Upper lobe of right lung (tissue), 1 donor: ENCODE data around the gene RREB1. TPM values are rescaled to one million over a fixed set of nuclear protein-coding genes. Genes with fewer than 3 reads are reported as not detected.

Source experiments
- ATAC-seq: fragments of 200-7000 bp; cut with Tn5 transposase; one replicate; pipeline ENCODE4 v1.9.1; 2020; ENCODE audit warnings: mild to moderate bottlenecking, moderate library complexity
- DNase-seq: peaks from one replicate; pipeline ENCODE4 v3.0.0-alpha.2; 2020
- H3K27ac ChIP-seq: fragments of 200-600 bp; one replicate; pipeline ENCODE4 v1.8.0; 2022
- H3K27me3 ChIP-seq: fragments of 200-600 bp; one replicate; pipeline ENCODE4 v1.8.0; 2022; ENCODE audit warnings: mild to moderate bottlenecking
- H3K36me3 ChIP-seq: fragments of 200-600 bp; one replicate; pipeline ENCODE4 v1.8.0; 2022
- H3K4me1 ChIP-seq: fragments of 200-600 bp; one replicate; pipeline ENCODE4 v1.8.0; 2022
- H3K4me3 ChIP-seq: fragments of 200-600 bp; one replicate; pipeline ENCODE4 v1.8.0; 2022; ENCODE audit warnings: mild to moderate bottlenecking
- H3K9me3 ChIP-seq: fragments of 200-600 bp; one replicate; pipeline ENCODE4 v1.8.0; 2022
- intact Hi-C: fragments of 100-400 bp; cut with DNase I; formaldehyde crosslinking; loops from one replicate; pipeline ENCODE4 v1.11.0; 2022
- total RNA-seq: library from RNA; stranded (reverse); fragmentation: NEBNext Ultra II Directional; extraction: Animal tissue kit (Norgen Biotek cat#: 25700); gene quantifications from one replicate; pipeline ENCODE4 v1.2.1, GENCODE V29; 2021
- TF ChIP-seq, protein P1 (sequence below): fragments of 200-600 bp; IDR thresholded peaks from one replicate; pipeline ENCODE4 v1.8.0; 2022; ENCODE audit warnings: antibody characterized with exemption
- donor health status: DM: no; HTN: yes; CAD: no; lungs with severe emphysema.

The RREB1 gene
- total RNA-seq, 1 donor from 2014 or later: 60.2 TPM

DNA sequence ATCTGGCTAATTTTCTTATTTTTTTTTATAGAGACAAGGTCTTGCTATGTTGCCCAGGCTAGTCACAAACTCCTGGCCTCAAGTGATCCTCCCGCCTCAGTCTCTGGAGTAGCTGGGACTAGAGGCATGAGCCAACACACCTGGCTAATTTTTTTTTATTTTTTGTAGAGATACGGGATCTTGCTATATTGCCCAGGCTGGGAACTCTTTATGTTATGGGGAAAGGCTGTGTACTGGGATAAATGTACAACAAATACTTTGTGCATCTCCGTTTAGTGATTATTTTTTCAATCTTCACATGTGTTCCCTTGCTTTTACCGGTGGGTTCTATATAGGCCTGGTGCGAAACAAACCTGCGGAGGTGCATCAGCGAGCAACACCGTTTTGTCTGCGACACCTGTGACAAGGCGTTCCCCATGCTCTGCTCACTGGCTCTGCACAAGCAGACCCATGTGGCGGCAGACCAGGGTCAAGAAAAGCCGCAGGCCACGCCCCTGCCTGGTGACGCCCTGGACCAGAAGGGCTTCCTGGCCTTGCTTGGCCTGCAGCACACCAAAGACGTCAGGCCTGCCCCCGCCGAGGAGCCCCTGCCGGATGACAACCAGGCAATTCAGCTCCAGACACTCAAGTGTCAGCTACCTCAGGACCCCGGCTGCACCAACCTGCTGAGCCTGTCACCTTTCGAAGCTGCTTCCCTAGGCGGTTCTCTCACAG, 121.1 kb downstream of the RREB1 start:
- TF ChIP-seq, protein P1, sequence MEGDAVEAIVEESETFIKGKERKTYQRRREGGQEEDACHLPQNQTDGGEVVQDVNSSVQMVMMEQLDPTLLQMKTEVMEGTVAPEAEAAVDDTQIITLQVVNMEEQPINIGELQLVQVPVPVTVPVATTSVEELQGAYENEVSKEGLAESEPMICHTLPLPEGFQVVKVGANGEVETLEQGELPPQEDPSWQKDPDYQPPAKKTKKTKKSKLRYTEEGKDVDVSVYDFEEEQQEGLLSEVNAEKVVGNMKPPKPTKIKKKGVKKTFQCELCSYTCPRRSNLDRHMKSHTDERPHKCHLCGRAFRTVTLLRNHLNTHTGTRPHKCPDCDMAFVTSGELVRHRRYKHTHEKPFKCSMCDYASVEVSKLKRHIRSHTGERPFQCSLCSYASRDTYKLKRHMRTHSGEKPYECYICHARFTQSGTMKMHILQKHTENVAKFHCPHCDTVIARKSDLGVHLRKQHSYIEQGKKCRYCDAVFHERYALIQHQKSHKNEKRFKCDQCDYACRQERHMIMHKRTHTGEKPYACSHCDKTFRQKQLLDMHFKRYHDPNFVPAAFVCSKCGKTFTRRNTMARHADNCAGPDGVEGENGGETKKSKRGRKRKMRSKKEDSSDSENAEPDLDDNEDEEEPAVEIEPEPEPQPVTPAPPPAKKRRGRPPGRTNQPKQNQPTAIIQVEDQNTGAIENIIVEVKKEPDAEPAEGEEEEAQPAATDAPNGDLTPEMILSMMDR: no peak
- ATAC-seq (peak; percentile 18), DNase-seq (no peak)
- H3K27me3 ChIP-seq: no peaks in the 10 kb centered on the region
- no peaks in the 10 kb centered on the region for H3K9me3 ChIP-seq
- peaks cover 4% of the 10 kb centered on the region for H3K4me1 ChIP-seq
- no peak overlapping the region for H3K27ac ChIP-seq
- peaks cover 91% of the 10 kb centered on the region for H3K36me3 ChIP-seq
- H3K4me3 ChIP-seq: no peak overlapping the region
- intact Hi-C loops: no loop called here

DNA sequence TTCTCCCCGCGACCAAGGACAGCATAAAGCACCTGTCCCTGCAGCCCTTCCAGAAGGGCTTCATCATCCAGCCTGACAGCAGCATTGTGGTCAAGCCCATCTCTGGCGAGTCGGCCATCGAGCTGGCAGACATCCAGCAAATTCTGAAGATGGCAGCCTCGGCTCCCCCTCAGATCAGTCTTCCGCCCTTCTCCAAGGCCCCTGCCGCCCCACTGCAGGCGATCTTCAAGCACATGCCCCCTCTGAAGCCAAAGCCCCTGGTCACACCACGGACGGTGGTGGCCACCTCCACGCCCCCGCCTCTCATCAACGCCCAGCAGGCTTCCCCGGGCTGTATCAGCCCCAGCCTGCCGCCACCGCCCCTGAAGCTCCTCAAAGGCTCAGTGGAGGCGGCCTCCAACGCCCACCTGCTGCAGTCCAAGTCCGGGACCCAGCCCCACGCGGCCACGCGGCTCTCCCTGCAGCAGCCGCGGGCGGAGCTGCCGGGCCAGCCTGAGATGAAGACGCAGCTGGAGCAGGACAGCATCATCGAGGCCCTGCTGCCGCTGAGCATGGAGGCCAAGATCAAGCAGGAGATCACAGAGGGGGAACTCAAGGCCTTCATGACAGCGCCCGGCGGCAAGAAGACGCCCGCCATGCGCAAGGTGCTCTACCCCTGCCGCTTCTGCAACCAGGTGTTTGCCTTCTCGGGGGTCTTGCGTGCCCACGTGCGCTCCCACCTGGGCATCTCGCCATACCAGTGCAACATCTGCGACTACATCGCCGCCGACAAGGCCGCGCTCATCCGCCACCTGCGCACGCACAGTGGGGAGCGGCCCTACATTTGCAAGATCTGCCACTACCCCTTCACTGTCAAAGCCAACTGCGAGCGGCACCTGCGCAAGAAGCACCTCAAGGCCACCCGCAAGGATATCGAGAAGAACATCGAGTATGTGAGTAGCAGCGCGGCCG, 121.9 kb downstream of the RREB1 start:
- peak; percentile 13 for ATAC-seq
- peaks cover 85% of the 10 kb centered on the region for H3K36me3 ChIP-seq
- TF ChIP-seq, protein P1: no peak
- no peaks in the 10 kb centered on the region for H3K9me3 ChIP-seq
- intact Hi-C loops: loop anchor here (10.0 kb wide), 1 partner anchor 125 kb away; the partner anchor contains the start of gene RREB1
- peaks cover 4% of the 10 kb centered on the region for H3K4me1 ChIP-seq
- no peak overlapping the region for H3K27ac ChIP-seq
- H3K4me3 ChIP-seq: no peak overlapping the region
- H3K27me3 ChIP-seq: no peaks in the 10 kb centered on the region
- DNase-seq: no peak

DNA sequence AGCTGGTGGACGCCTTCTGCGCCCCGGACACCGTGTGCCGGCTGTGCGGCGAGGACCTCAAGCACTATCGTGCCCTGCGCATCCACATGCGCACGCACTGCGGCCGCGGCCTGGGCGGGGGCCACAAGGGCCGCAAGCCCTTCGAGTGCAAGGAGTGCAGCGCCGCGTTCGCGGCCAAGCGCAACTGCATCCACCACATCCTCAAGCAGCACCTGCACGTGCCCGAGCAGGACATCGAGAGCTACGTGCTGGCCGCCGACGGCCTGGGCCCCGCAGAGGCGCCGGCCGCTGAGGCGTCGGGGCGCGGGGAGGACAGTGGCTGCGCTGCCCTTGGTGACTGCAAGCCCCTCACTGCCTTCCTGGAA, 122.5 kb downstream of the RREB1 start:
- TF ChIP-seq, protein P1: no peak
- Histone ChIP-seq H3K4me1 (peaks cover 4% of the 10 kb centered on the region), H3K4me3 (no peak overlapping the region), H3K27ac (no peak overlapping the region), H3K36me3 (peaks cover 78% of the 10 kb centered on the region), H3K9me3 (no peaks in the 10 kb centered on the region), H3K27me3 (no peaks in the 10 kb centered on the region)
- peak; percentile 13 for ATAC-seq
- intact Hi-C loops: loop anchor here (10.0 kb wide), 1 partner anchor 126 kb away; the partner anchor contains the start of gene RREB1
- DNase-seq: no peak

DNA sequence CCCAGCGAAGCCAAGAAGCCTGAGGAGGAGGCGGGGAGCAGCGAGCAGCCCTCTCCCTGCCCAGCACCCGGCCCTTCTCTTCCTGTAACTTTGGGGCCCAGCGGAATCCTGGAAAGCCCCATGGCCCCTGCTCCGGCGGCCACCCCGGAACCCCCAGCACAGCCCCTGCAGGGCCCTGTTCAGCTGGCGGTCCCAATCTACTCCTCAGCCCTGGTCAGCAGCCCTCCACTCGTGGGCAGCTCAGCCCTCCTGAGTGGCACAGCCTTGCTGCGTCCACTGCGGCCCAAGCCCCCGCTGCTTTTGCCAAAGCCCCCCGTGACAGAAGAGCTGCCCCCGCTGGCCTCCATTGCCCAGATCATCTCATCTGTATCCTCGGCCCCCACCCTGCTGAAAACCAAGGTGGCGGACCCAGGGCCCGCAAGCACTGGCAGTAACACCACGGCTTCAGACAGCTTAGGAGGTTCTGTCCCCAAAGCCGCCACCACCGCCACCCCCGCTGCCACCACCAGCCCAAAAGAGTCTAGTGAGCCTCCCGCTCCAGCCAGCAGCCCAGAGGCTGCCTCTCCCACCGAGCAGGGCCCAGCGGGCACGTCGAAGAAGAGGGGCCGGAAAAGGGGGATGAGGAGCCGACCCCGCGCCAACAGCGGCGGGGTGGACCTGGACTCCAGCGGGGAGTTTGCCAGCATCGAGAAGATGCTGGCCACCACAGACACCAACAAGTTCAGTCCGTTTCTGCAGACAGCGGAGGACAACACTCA, 123.4 kb downstream of the RREB1 start:
- intact Hi-C loops: loop anchor here (10.0 kb wide), 1 partner anchor 126 kb away; the partner anchor contains the start of gene RREB1
- no peak for ATAC-seq
- no peak for DNase-seq
- no peak overlapping the region for H3K4me3 ChIP-seq
- peaks cover 10% of the 10 kb centered on the region for H3K4me1 ChIP-seq
- TF ChIP-seq, protein P1: no peak
- no peaks in the 10 kb centered on the region for H3K27me3 ChIP-seq
- no peak overlapping the region for H3K27ac ChIP-seq
- peaks cover 70% of the 10 kb centered on the region for H3K36me3 ChIP-seq
- no peaks in the 10 kb centered on the region for H3K9me3 ChIP-seq

DNA sequence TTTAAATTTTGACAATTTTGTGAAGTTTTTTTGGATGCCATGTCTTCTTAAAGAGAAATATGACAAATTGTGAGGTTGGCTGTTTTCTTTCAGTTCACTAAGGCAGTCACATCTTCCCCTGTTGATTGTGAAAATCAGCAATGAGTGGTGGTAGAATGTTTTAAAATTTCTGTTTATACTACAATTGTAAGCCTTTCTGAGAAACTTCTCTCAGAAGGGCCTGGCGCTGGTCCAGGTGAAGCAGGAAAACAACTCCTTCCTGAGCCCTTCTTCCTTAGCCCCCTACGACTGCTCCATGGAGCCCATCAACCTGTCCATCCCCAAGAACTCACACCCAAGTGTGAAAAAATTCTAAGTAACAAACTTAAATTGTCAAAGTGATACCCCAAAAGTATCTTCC, 124.6 kb downstream of the RREB1 start:
- ATAC-seq (no peak), DNase-seq (no peak)
- Histone ChIP-seq H3K9me3 (no peaks in the 10 kb centered on the region), H3K27me3 (no peaks in the 10 kb centered on the region), H3K4me1 (peaks cover 18% of the 10 kb centered on the region), H3K36me3 (peaks cover 58% of the 10 kb centered on the region), H3K27ac (no peak overlapping the region), H3K4me3 (no peak overlapping the region)
- TF ChIP-seq, protein P1: no peak
- intact Hi-C loops: loop anchor here (10.0 kb wide), 1 partner anchor 128 kb away; the partner anchor contains the start of gene RREB1
